IPS-20b (cell line): ENCODE measurements around the gene GLIS1.

ENCODE experiments used
- H3K27ac ChIP-seq: one replicate; pipeline ENCODE4 v1.5.1; 2013; ENCODE audit warnings: low read length
- H3K27me3 ChIP-seq: 2 replicates; pipeline ENCODE4 v1.6.1; 2013; ENCODE audit warnings: mild to moderate bottlenecking, low read length, inconsistent platforms; ENCODE audit not compliant: insufficient read depth
- H3K36me3 ChIP-seq: 2 replicates; pipeline ENCODE4 v1.6.1; 2013; ENCODE audit warnings: low read depth, mild to moderate bottlenecking, inconsistent platforms, low read length, moderate library complexity; ENCODE audit not compliant: insufficient read depth
- H3K4me1 ChIP-seq: 2 replicates; pipeline ENCODE4 v1.6.1; 2013; ENCODE audit warnings: mild to moderate bottlenecking, control low read depth, inconsistent platforms, low read length, moderate library complexity; ENCODE audit not compliant: insufficient read depth
- H3K4me3 ChIP-seq: 2 replicates; pipeline ENCODE4 v1.5.1; 2013; ENCODE audit warnings: mild to moderate bottlenecking, low read length, inconsistent platforms
- H3K9ac ChIP-seq: 2 replicates; pipeline ENCODE4 v1.6.1; 2013; ENCODE audit warnings: low read depth, mild to moderate bottlenecking, inconsistent platforms, low read length, moderate library complexity
- H3K9me3 ChIP-seq: 2 replicates; pipeline ENCODE4 v1.6.1; 2013; ENCODE audit warnings: mild to moderate bottlenecking, low read depth, low read length, inconsistent platforms; ENCODE audit not compliant: insufficient read depth

The GLIS1 gene

DNA sequence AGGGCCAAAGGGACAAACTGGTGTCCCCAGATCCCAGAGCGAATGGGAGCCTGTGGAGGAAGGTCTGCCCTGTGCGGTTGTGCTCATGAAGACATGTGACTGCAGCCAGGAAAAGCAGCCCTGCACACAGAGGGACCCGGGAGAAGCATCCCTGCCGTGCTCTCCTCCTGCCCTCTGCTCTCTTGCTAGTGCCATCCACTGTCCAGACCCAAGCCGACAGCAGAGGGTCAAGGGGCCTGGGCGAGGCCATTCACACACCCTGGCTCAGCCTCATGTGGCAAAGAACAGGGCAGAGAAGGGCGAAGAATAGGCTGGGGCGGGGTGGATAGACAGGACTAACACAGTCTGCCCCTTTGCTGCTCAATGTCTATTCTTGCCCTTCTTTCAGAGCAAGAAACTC, 262.4 kb downstream of the GLIS1 start:
- Histone ChIP-seq H3K27ac (no peak overlapping the region), H3K9ac (no peak overlapping the region), H3K4me3 (no peak overlapping the region), H3K9me3 (no peaks in the 10 kb centered on the region), H3K36me3 (no peaks in the 10 kb centered on the region), H3K4me1 (no peaks in the 10 kb centered on the region), H3K27me3 (peaks cover 13% of the 10 kb centered on the region; the same call in 1 of the 2 replicates)

- no peak overlapping the region for H3K27ac ChIP-seq
- no peaks in the 10 kb centered on the region for H3K36me3 ChIP-seq
- H3K9me3 ChIP-seq: no peaks in the 10 kb centered on the region
- peaks cover 21% of the 10 kb centered on the region for H3K27me3 ChIP-seq
- peaks cover under 1% of the 10 kb centered on the region; the same call in 1 of the 2 replicates for H3K4me1 ChIP-seq
- no peak overlapping the region for H3K9ac ChIP-seq
- no peak overlapping the region for H3K4me3 ChIP-seq
Observed at GRCh38 chr1:53475664-53476063, 263.3 kb downstream of the GLIS1 start.

DNA sequence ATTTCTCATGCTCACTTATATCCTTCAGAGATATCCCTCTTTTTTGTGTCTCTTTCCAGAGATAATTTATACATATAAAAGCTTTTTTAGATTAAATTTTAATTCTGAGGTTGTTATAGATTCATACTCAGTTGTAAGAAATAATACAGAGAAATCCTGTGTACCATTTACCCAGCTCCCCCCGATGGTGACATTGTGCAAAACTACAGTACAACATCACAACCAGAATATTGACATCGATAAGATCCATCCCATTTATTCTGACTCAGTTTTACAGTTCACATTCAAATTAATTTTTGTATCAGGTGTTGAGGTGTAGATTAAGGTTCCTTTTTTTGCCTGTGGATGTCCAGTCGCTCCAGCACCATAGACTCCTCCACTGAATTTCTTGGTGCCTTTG, 265.5 kb downstream of the GLIS1 start:
- Histone ChIP-seq H3K4me3 (no peak overlapping the region), H3K36me3 (no peaks in the 10 kb centered on the region), H3K9me3 (no peaks in the 10 kb centered on the region), H3K27ac (no peak overlapping the region), H3K4me1 (peaks cover 4% of the 10 kb centered on the region; the same call in 1 of the 2 replicates), H3K27me3 (peaks cover 21% of the 10 kb centered on the region), H3K9ac (no peak overlapping the region)

GRCh38 chr1:53471000-53471399, 268.0 kb downstream of the GLIS1 start:
- Histone ChIP-seq H3K4me1 (peaks cover 4% of the 10 kb centered on the region; the same call in 1 of the 2 replicates), H3K36me3 (no peaks in the 10 kb centered on the region), H3K4me3 (no peak overlapping the region), H3K9ac (no peak overlapping the region), H3K27ac (no peak overlapping the region), H3K27me3 (peaks cover 9% of the 10 kb centered on the region), H3K9me3 (no peaks in the 10 kb centered on the region)

GRCh38 chr1:53470584-53470983, 268.4 kb downstream of the GLIS1 start:
- no peaks in the 10 kb centered on the region for H3K36me3 ChIP-seq
- H3K9ac ChIP-seq: no peak overlapping the region
- peaks cover 8% of the 10 kb centered on the region for H3K27me3 ChIP-seq
- no peak overlapping the region for H3K27ac ChIP-seq
- peaks cover 4% of the 10 kb centered on the region; the same call in 1 of the 2 replicates for H3K4me1 ChIP-seq
- H3K4me3 ChIP-seq: peak overlapping the region; percentile 15; the same call in 1 of the 2 replicates
- H3K9me3 ChIP-seq: no peaks in the 10 kb centered on the region

GRCh38 chr1:53470155-53470554, 268.8 kb downstream of the GLIS1 start:
- H3K36me3 ChIP-seq: no peaks in the 10 kb centered on the region
- H3K27ac ChIP-seq: no peak overlapping the region
- H3K9me3 ChIP-seq: no peaks in the 10 kb centered on the region
- H3K9ac ChIP-seq: no peak overlapping the region
- H3K4me3 ChIP-seq: peak overlapping the region; percentile 15; the same call in 1 of the 2 replicates
- peaks cover 4% of the 10 kb centered on the region; the same call in 1 of the 2 replicates for H3K4me1 ChIP-seq
- peaks cover 8% of the 10 kb centered on the region for H3K27me3 ChIP-seq

GRCh38 chr1:53469373-53469772, 269.6 kb downstream of the GLIS1 start:
- Histone ChIP-seq H3K36me3 (no peaks in the 10 kb centered on the region), H3K9ac (no peak overlapping the region), H3K4me1 (peaks cover 4% of the 10 kb centered on the region; the same call in 1 of the 2 replicates), H3K9me3 (no peaks in the 10 kb centered on the region), H3K27me3 (peaks cover 8% of the 10 kb centered on the region), H3K27ac (no peak overlapping the region), H3K4me3 (no peak overlapping the region)

DNA sequence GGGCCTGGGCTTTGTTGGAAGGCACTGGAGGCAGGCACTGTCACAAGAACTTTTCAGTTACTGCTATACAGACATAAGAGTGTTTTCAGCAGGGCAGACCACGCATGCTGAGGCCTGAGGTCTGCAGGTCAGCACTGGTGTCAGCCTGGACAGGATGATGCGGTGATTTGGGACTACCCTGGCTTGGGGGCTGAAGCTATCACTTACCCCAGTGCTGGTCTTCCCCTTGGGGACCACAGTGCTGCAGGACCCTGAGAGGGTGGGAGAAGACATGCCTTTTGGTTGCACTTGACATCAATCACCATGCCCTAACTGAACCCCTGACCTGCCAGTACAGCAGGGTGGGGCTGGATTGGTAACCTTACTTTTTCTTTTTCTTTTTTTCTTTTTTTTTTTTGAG, 270.6 kb downstream of the GLIS1 start:
- Histone ChIP-seq H3K4me3 (no peak overlapping the region), H3K27ac (no peak overlapping the region), H3K4me1 (peaks cover 4% of the 10 kb centered on the region; the same call in 1 of the 2 replicates)

GRCh38 chr1:53467391-53467790, 271.6 kb downstream of the GLIS1 start:
- peaks cover 8% of the 10 kb centered on the region for H3K27me3 ChIP-seq
- peaks cover 4% of the 10 kb centered on the region; the same call in 1 of the 2 replicates for H3K4me1 ChIP-seq
- H3K9me3 ChIP-seq: no peaks in the 10 kb centered on the region

More for the DNA sequence above, 270.6 kb downstream of the GLIS1 start:
- no peaks in the 10 kb centered on the region for H3K9me3 ChIP-seq
- no peaks in the 10 kb centered on the region for H3K36me3 ChIP-seq
- peaks cover 8% of the 10 kb centered on the region for H3K27me3 ChIP-seq
- H3K9ac ChIP-seq: no peak overlapping the region

DNA sequence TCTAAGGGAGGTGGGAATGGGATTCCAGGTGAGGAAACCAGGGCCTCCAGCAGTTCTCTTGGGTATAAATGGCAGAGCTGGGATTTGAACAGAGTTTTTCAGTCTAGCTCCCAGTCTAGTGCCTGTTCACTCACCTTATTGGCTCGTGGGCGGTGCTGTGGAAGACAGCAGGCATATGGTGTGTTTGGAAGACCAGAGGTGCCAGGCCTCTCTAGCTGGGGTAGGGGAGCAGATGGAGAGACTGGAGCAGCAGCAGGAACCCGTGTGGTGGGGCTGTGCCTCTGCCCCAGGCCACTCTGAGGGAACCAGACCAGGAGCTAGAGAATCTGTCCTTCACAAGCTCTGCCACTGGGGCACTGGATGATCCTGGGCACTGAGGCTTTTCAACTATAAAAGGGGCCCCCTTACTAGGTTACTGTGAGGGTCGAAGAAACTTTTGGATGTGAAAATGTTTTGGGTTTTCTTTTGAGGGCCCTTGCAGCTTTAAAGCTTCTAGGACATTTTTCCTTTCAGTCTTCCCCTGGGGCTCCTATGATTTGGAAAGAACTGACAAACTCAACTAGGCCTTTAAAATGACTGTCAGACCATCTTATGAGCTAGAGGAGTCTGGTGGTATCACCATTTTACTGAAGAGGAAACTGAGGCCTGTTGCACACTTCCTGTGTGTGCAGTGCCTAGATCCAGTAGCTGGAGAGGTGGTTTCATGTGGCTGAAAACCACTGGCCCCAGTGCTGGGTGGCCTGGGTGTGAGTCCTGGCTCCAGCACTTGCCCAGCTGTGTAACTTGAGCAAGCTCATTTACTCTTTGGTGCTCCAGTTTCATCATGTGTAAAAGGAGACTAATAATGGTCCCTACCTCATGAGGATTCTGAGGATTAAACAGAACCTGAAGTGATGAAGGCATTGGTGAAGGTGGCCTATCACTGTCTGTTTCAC, 273.7 kb downstream of the GLIS1 start:
- Histone ChIP-seq H3K27ac (no peak overlapping the region), H3K9ac (no peak overlapping the region), H3K36me3 (no peaks in the 10 kb centered on the region), H3K9me3 (no peaks in the 10 kb centered on the region), H3K4me3 (no peak overlapping the region), H3K4me1 (peaks cover under 1% of the 10 kb centered on the region; the same call in 1 of the 2 replicates), H3K27me3 (no peaks in the 10 kb centered on the region)

More at GRCh38 chr1:53467391-53467790, 271.6 kb downstream of the GLIS1 start:
- H3K9ac ChIP-seq: no peak overlapping the region
- no peaks in the 10 kb centered on the region for H3K36me3 ChIP-seq
- H3K27ac ChIP-seq: no peak overlapping the region
- no peak overlapping the region for H3K4me3 ChIP-seq

DNA sequence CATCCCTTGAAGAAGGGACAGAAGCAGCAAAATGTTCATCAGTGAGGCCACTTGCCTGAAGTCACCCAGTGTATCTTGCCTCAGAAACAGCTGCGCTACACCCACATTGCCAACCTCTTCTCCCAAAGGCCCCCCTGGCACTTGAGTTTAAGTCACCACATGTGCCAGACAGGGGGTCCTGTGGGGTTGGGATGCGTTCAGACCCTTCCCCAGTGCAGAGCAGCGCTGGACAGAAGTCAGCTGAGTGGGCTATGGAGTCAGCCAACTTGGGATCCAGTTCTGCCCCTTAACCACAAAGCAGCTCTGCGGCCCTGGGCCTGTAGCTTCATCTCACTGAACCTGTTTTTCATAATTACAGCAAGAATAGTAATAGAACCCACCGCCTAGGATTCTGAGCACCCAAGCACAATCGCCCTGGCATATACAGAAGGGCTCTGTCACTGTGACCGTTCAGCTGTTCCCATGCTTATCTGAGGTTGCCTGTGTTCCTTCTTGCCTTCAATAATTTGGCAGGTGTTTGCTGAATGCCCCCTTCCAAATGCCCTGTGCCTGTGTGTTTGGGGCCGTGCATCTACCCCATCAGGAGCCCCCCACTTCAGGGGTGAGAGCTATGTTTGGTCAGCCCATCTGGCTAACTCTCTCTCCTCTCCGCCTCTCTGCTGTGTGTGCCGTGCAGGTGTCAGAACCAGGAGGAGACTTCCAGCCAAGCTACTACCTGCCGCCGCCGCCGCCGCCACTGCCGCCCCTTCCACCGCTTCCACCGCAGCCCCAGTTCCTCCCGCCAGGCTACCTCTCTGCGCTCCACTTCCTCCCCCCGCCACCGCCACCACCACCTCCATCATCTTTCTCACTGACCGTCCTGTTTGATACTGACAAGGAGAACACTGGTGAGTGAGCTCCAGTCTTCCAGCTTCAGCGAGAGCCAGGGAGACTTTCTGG, 274.7 kb downstream of the GLIS1 start:
- H3K9me3 ChIP-seq: no peaks in the 10 kb centered on the region
- H3K9ac ChIP-seq: no peak overlapping the region
- no peaks in the 10 kb centered on the region for H3K4me1 ChIP-seq
- H3K4me3 ChIP-seq: no peak overlapping the region
- H3K27me3 ChIP-seq: no peaks in the 10 kb centered on the region
- no peak overlapping the region for H3K27ac ChIP-seq
- no peaks in the 10 kb centered on the region for H3K36me3 ChIP-seq
